Measurements from ENCODE around the gene PHC2.

DNA sequence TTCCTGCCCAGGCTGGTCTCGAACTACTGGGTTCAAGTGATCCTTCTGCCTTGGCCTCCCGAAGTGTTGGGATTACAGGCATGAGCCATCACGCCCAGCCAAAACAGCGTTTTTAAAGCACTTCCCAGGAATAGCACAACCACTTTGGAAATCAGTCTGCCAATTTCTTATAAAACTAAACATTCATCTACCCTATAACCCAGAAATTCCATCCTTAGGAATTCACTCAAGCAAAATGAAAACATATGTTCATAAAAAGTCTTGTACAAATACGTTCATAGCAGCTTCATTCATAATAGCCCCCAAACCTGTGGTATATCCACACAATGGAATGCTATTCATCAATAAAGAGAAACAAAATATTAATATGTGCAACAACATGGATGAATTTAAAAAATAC lies 36.1 kb downstream of the PHC2 start:
- TF ChIP-seq CTCF (IDR thresholded peaks at IDR 0.05; ENCODE audit: poor library complexity): no peak
- TF ChIP-seq EZH2 (IDR thresholded peaks at IDR 0.05; ENCODE audit: borderline replicate concordance): no peak
